K562 (cell line): ENCODE data around the gene SEC24A. TPM values are rescaled to one million over a fixed set of nuclear protein-coding genes. Genes with fewer than 3 reads are reported as not detected.

Source experiments
- FUS ChIP-seq: fragments of 200-400 bp; formaldehyde crosslinking; optimal IDR thresholded peaks from 2 replicates; pipeline ENCODE3; 2017; ENCODE audit warnings: low read depth, low read length
- HMGXB4 ChIP-seq: sonication (generic); formaldehyde crosslinking; IDR thresholded peaks from 2 replicates; pipeline ENCODE4 v1.8.1; 2023; ENCODE audit warnings: mild to moderate bottlenecking, missing genetic modification reagents
- JUNB ChIP-seq: fragments of 450-650 bp; formaldehyde crosslinking; conservative IDR thresholded peaks from 2 replicates; pipeline ENCODE4 v1.4.0; 2020; ENCODE audit warnings: mild to moderate bottlenecking
- LCOR ChIP-seq: sonication (generic); formaldehyde crosslinking; IDR thresholded peaks from 2 replicates; pipeline ENCODE4 v1.8.0; 2022; ENCODE audit warnings: mild to moderate bottlenecking, missing genetic modification reagents
- TAL1 ChIP-seq: fragments of 450-650 bp; IDR thresholded peaks from 2 replicates; pipeline ENCODE4 v1.6.1; 2016; ENCODE audit warnings: mild to moderate bottlenecking
- TSHZ1 ChIP-seq: fragments of 250-450 bp; sonication (Bioruptor Pico); IDR thresholded peaks from 2 replicates; pipeline ENCODE4 v1.4.0; 2020; ENCODE audit warnings: mild to moderate bottlenecking, moderate library complexity
- polyA plus RNA-seq, 8 experiments: library from polyadenylated mRNA; depleted of rRNA in 4 of 8; stranded (reverse) in 5 of 8; unstranded in 3 of 8; fragments of >200 nt; fragmentation: Nextera tagmentation in 2 of 8; fragmentation: Illumina TruSeq in 1 of 8; extraction: Ambion mirVana in 2 of 8; extraction: Trizol in 1 of 8; gene quantifications; 2 replicates each; pipeline versions ENCODE4 v1.2.1 to v1.2.3, GENCODE V29; 2011 to 2014; ENCODE audit warnings: inconsistent platforms in 1 of 8, missing spikeins in 1 of 8
- total RNA-seq, 7 experiments: library from RNA; depleted of rRNA in 6 of 7; stranded (reverse); fragments of >200 nt in 6 of 7; fragmentation: Illumina TruSeq in 2 of 7; extraction: Trizol in 2 of 7; gene quantifications; 2 replicates each; pipeline versions ENCODE4 v1.2.1 to v1.2.3, GENCODE V29; 2011 to 2021; ENCODE audit warnings: low replicate concordance in 1 of 7
- TF ChIP-seq, protein P1 (sequence below): fragments of 200-600 bp; sonication (generic); IDR thresholded peaks from one replicate; pipeline ENCODE4 v1.6.1; 2012; ENCODE audit warnings: mild to moderate bottlenecking, low read depth, low read length, inconsistent platforms
- TF ChIP-seq, protein P2 (sequence below): IDR thresholded peaks from 3 replicates; pipeline ENCODE4 v1.6.1; 2011; ENCODE audit warnings: borderline replicate concordance, mild to moderate bottlenecking, moderate library complexity; ENCODE audit not compliant: insufficient read length; ENCODE audit errors: extremely low read depth

The SEC24A gene
- total and polyA plus RNA-seq, 9 of the 15 experiments (the other 6 are each of a cell fraction or from before 2014, with no cell fraction given) = 7.9 to 36.5 (median 17.5) TPM

DNA sequence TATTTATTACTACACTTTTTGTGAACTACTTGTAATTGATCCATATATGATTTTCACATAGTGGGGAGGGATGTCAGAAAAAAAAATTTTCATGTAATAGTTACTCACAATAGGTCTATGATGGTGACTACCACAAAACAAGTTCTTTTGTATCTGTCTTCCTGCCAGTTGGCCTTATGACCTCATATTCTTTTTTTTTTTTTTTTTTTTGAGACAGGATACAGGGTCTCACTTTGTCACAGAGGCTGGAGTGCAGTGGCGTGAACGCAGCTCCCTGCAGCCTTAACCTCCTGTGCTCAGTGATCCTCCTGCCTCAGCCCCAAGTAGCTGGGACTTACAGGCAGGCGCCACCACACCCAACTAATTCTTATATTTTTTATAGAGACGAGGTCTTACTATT, 10.9 kb downstream of the SEC24A start (continued):
- TF ChIP-seq, protein P1, sequence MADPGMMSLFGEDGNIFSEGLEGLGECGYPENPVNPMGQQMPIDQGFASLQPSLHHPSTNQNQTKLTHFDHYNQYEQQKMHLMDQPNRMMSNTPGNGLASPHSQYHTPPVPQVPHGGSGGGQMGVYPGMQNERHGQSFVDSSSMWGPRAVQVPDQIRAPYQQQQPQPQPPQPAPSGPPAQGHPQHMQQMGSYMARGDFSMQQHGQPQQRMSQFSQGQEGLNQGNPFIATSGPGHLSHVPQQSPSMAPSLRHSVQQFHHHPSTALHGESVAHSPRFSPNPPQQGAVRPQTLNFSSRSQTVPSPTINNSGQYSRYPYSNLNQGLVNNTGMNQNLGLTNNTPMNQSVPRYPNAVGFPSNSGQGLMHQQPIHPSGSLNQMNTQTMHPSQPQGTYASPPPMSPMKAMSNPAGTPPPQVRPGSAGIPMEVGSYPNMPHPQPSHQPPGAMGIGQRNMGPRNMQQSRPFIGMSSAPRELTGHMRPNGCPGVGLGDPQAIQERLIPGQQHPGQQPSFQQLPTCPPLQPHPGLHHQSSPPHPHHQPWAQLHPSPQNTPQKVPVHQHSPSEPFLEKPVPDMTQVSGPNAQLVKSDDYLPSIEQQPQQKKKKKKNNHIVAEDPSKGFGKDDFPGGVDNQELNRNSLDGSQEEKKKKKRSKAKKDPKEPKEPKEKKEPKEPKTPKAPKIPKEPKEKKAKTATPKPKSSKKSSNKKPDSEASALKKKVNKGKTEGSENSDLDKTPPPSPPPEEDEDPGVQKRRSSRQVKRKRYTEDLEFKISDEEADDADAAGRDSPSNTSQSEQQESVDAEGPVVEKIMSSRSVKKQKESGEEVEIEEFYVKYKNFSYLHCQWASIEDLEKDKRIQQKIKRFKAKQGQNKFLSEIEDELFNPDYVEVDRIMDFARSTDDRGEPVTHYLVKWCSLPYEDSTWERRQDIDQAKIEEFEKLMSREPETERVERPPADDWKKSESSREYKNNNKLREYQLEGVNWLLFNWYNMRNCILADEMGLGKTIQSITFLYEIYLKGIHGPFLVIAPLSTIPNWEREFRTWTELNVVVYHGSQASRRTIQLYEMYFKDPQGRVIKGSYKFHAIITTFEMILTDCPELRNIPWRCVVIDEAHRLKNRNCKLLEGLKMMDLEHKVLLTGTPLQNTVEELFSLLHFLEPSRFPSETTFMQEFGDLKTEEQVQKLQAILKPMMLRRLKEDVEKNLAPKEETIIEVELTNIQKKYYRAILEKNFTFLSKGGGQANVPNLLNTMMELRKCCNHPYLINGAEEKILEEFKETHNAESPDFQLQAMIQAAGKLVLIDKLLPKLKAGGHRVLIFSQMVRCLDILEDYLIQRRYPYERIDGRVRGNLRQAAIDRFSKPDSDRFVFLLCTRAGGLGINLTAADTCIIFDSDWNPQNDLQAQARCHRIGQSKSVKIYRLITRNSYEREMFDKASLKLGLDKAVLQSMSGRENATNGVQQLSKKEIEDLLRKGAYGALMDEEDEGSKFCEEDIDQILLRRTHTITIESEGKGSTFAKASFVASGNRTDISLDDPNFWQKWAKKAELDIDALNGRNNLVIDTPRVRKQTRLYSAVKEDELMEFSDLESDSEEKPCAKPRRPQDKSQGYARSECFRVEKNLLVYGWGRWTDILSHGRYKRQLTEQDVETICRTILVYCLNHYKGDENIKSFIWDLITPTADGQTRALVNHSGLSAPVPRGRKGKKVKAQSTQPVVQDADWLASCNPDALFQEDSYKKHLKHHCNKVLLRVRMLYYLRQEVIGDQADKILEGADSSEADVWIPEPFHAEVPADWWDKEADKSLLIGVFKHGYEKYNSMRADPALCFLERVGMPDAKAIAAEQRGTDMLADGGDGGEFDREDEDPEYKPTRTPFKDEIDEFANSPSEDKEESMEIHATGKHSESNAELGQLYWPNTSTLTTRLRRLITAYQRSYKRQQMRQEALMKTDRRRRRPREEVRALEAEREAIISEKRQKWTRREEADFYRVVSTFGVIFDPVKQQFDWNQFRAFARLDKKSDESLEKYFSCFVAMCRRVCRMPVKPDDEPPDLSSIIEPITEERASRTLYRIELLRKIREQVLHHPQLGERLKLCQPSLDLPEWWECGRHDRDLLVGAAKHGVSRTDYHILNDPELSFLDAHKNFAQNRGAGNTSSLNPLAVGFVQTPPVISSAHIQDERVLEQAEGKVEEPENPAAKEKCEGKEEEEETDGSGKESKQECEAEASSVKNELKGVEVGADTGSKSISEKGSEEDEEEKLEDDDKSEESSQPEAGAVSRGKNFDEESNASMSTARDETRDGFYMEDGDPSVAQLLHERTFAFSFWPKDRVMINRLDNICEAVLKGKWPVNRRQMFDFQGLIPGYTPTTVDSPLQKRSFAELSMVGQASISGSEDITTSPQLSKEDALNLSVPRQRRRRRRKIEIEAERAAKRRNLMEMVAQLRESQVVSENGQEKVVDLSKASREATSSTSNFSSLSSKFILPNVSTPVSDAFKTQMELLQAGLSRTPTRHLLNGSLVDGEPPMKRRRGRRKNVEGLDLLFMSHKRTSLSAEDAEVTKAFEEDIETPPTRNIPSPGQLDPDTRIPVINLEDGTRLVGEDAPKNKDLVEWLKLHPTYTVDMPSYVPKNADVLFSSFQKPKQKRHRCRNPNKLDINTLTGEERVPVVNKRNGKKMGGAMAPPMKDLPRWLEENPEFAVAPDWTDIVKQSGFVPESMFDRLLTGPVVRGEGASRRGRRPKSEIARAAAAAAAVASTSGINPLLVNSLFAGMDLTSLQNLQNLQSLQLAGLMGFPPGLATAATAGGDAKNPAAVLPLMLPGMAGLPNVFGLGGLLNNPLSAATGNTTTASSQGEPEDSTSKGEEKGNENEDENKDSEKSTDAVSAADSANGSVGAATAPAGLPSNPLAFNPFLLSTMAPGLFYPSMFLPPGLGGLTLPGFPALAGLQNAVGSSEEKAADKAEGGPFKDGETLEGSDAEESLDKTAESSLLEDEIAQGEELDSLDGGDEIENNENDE = no peak
- TF ChIP-seq FUS (no peak), JUNB (CRISPR knock-in tag) (no peak), LCOR (CRISPR knock-in tag) (no peak), TSHZ1 (CRISPR knock-in tag) (no peak), HMGXB4 (no peak), TAL1 (no peak)
- TF ChIP-seq, protein P2, sequence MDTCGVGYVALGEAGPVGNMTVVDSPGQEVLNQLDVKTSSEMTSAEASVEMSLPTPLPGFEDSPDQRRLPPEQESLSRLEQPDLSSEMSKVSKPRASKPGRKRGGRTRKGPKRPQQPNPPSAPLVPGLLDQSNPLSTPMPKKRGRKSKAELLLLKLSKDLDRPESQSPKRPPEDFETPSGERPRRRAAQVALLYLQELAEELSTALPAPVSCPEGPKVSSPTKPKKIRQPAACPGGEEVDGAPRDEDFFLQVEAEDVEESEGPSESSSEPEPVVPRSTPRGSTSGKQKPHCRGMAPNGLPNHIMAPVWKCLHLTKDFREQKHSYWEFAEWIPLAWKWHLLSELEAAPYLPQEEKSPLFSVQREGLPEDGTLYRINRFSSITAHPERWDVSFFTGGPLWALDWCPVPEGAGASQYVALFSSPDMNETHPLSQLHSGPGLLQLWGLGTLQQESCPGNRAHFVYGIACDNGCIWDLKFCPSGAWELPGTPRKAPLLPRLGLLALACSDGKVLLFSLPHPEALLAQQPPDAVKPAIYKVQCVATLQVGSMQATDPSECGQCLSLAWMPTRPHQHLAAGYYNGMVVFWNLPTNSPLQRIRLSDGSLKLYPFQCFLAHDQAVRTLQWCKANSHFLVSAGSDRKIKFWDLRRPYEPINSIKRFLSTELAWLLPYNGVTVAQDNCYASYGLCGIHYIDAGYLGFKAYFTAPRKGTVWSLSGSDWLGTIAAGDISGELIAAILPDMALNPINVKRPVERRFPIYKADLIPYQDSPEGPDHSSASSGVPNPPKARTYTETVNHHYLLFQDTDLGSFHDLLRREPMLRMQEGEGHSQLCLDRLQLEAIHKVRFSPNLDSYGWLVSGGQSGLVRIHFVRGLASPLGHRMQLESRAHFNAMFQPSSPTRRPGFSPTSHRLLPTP = no peak
